ENCODE data around the gene NR2C2AP. TPM values are rescaled to one million over a fixed set of nuclear protein-coding genes. Genes with fewer than 3 reads are reported as not detected.
"Not testable (repeated sequence)": the region's sequence is repeated elsewhere in the genome, so short reads cannot be mapped to it uniquely, and the experiment has no call there.

Gene NR2C2AP
- total RNA-seq, 2 donors from 2014 or later = 4.3 to 8.1 TPM

DNA sequence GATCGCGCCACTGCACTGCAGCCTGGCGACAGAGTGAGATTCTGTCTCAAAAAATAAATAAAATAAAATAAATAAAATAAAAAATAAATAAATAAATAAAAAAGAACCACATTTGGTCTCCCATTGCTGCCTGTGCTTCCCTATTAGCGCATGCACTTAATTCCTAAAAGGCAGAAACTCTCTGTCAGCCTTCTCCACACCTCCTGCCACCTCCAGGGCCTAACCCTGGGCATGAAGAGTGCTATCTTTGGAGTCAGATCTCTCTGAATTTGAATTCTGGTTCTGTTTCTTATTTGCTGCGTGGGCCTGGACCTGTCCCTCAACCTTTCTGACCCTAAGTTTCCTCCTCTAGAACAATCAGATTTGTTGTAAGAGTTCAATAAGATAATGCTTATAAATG is 19.8 kb upstream of the NR2C2AP start:
- TF ChIP-seq, protein P1, sequence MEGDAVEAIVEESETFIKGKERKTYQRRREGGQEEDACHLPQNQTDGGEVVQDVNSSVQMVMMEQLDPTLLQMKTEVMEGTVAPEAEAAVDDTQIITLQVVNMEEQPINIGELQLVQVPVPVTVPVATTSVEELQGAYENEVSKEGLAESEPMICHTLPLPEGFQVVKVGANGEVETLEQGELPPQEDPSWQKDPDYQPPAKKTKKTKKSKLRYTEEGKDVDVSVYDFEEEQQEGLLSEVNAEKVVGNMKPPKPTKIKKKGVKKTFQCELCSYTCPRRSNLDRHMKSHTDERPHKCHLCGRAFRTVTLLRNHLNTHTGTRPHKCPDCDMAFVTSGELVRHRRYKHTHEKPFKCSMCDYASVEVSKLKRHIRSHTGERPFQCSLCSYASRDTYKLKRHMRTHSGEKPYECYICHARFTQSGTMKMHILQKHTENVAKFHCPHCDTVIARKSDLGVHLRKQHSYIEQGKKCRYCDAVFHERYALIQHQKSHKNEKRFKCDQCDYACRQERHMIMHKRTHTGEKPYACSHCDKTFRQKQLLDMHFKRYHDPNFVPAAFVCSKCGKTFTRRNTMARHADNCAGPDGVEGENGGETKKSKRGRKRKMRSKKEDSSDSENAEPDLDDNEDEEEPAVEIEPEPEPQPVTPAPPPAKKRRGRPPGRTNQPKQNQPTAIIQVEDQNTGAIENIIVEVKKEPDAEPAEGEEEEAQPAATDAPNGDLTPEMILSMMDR (IDR thresholded peaks at IDR 0.05) = no peak
- peaks cover 10% of the 10 kb centered on the region in 2 donors for H3K27me3 ChIP-seq

DNA sequence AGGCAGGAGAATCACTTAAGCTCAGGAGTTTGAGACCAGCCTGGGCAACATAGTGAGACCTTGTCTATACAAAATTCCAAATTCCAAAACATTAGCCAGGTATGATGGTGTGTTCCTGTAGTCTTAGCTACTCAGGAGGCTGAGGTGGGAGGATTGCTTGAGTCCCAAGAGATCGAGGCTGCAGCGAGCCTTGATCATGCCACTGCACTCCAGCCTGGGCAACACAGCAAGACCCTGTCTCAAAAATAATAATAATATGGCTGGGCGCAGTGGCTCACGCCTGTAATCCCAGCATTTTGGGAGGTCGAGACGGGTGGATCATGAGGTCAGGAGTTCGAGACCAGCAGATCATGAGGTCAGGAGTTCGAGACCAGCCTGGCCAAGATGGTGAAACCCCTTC is 17.8 kb upstream of the NR2C2AP start:
- H3K36me3 ChIP-seq; H3K27me3 ChIP-seq; H3K4me3 ChIP-seq; H3K9me3 ChIP-seq; DNase-seq (ENCODE audit: low spot score); H3K27ac ChIP-seq: not testable (repeated sequence)
- peaks cover 0 to 11% of the 10 kb centered on the region in 2 donors for H3K4me1 ChIP-seq

More for the DNA sequence above, 19.8 kb upstream of the NR2C2AP start:
- Histone ChIP-seq H3K36me3 (no peaks in the 10 kb centered on the region), H3K27ac (no peak overlapping the region), H3K9me3 (no peaks in the 10 kb centered on the region), H3K4me3 (no peak overlapping the region), H3K4me1 (peaks cover 0 to 11% of the 10 kb centered on the region in 2 donors)
- no peak for DNase-seq (ENCODE audit: low spot score)

DNA sequence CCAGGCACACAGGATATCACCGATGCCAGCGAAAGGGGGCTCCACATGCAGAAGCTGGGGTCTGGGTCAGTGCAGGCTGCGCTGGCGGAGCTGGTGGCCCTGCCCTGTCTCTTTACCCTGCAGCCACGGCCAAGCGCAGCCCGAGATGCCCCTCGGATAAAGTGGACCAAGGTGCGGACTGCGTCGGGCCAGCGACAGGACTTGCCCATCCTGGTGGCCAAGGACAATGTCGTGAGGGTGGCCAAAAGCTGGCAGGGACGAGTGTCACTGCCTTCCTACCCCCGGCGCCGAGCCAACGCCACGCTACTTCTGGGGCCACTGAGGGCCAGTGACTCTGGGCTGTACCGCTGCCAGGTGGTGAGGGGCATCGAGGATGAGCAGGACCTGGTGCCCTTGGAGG is 15.7 kb upstream of the NR2C2AP start:
- Histone ChIP-seq H3K4me1 (no peaks in the 10 kb centered on the region), H3K27me3 (no peaks in the 10 kb centered on the region), H3K9me3 (no peaks in the 10 kb centered on the region), H3K36me3 (no peaks in the 10 kb centered on the region), H3K4me3 (no peak overlapping the region), H3K27ac (no peak overlapping the region)
- no peak for DNase-seq (ENCODE audit: low spot score)
- TF ChIP-seq, protein P1 (IDR thresholded peaks at IDR 0.05) = no peak

DNA sequence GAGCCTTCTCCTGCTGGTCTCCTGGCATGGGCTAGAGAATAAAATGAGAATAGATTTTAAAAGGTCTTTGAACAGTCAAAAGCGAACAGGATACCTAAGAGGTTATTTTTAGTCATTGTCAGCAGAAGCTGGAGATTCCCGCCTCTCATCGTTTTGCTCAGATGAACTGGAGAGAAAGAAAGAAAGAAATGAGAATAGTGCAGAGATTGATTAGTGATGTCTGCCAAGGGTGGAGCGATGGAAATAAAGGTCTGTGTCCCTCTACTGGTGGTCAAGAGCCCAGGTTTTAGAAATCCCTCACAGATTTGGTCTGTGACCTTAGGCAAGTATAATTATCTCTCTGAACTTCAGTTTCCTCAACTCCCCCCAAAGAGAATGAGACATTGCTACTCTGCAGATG is 13.9 kb upstream of the NR2C2AP start:
- no peaks in the 10 kb centered on the region for H3K4me1 ChIP-seq
- TF ChIP-seq, protein P1 (IDR thresholded peaks at IDR 0.05) = no peak
- H3K9me3 ChIP-seq = no peaks in the 10 kb centered on the region
- DNase-seq (ENCODE audit: low spot score) = no peak
- no peak overlapping the region for H3K27ac ChIP-seq
- H3K36me3 ChIP-seq = no peaks in the 10 kb centered on the region
- H3K27me3 ChIP-seq = peaks cover 0 to 7% of the 10 kb centered on the region in 2 donors
- H3K4me3 ChIP-seq = no peak overlapping the region

DNA sequence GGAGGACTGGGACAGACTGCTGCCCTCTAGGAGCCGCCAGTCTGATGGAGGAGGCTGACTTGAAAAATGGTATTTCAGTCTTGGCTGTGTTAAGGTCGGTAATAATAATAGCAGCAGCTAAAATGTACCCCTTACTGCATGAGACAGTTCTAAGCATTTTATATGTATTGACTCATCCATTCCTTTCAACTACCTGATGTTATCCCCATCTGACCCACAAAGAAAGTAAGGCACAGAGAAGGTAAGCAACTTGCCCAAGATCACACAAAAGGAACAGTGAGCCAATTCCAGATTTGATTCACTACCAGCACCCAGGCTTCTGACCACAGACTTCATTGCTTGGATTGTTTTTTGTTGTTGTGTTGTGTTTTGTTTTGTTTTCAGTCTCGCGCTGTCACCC is 12.6 kb upstream of the NR2C2AP start:
- H3K27ac ChIP-seq = no peak overlapping the region
- H3K4me3 ChIP-seq = no peak overlapping the region
- TF ChIP-seq, protein P1 (IDR thresholded peaks at IDR 0.05) = no peak
- no peaks in the 10 kb centered on the region for H3K9me3 ChIP-seq
- DNase-seq (ENCODE audit: low spot score) = no peak
- H3K36me3 ChIP-seq = no peaks in the 10 kb centered on the region
- peaks cover 5 to 15% of the 10 kb centered on the region in 2 donors for H3K27me3 ChIP-seq
- no peaks in the 10 kb centered on the region for H3K4me1 ChIP-seq

DNA sequence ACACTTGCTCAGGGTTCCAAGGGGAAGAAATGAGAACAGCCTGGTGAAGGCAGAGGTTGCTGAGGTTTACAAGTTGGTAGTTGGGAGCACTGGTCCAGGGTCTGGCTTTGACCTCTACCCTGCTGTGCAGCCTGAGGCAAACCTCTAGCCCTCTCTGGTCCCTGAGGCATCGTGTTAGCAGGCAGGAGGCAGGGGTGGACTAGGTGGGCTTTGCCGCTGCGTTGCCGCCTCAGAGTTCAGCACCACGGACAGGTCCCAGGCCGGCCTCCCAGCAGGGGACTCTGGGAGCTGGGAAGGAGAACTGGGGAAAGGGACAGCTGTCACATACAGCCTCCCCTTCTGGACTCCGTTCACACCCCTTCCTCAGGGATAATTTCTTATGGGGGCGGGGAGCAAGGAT is 11.7 kb upstream of the NR2C2AP start:
- TF ChIP-seq, protein P1 (IDR thresholded peaks at IDR 0.05) = no peak
- Histone ChIP-seq H3K36me3 (no peaks in the 10 kb centered on the region), H3K9me3 (no peaks in the 10 kb centered on the region), H3K4me3 (no peak overlapping the region), H3K27me3 (peaks cover 5 to 15% of the 10 kb centered on the region in 2 donors), H3K27ac (no peak overlapping the region), H3K4me1 (no peaks in the 10 kb centered on the region)
- DNase-seq (ENCODE audit: low spot score) = no peak

Measured in right atrium auricular region (tissue), 2 donors.